Measurements from ENCODE around the gene POP4.

DNA sequence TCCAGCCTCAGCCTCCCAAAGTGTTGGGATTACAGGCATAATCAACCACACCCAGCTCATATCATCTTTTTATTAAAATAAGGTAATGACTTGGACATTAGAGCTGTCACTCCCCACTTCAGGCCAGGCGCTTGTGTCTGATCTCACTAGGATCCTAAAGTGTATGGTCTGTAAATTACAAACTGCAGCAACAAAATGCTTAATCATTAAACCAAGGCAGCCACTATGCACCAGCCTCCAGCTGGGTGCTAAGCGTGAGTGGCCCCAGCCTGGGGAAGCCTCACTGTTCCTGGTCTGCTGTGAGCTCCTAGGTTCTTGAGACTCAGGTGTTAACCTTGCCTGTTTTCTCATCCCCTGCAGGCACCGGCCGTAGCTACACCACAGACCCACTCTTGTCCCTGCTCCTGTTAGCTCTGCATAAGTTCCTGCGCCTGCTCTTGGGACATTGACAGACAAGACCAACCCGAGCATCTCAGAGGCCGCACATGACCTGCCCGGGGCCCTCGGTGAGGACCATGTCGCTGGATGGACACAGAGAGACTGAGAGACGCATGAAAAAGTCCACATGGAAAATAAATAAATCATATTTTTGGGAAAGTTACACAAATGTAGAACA lies 42.5 kb upstream of the POP4 start:
- TF ChIP-seq CREM (IDR thresholded peaks at IDR 0.05) = no peak
- no peak for TF ChIP-seq CREM (CRISPR knock-in tag; IDR thresholded peaks at IDR 0.05)
- TF ChIP-seq MEIS2 (CRISPR knock-in tag; IDR thresholded peaks at IDR 0.05) = no peak
- no peak for TF ChIP-seq ZNF629 (CRISPR knock-in tag; conservative IDR thresholded peaks at IDR 0.05)
- TF ChIP-seq POLR2A (IDR thresholded peaks at IDR 0.05; ENCODE audit: insufficient read depth in 1 of 2, low read depth in 2 of 2, low read length in 2 of 2) = no peak
- no peak for TF ChIP-seq RELA (CRISPR knock-in tag; IDR thresholded peaks at IDR 0.05)
- TF ChIP-seq, protein P1, sequence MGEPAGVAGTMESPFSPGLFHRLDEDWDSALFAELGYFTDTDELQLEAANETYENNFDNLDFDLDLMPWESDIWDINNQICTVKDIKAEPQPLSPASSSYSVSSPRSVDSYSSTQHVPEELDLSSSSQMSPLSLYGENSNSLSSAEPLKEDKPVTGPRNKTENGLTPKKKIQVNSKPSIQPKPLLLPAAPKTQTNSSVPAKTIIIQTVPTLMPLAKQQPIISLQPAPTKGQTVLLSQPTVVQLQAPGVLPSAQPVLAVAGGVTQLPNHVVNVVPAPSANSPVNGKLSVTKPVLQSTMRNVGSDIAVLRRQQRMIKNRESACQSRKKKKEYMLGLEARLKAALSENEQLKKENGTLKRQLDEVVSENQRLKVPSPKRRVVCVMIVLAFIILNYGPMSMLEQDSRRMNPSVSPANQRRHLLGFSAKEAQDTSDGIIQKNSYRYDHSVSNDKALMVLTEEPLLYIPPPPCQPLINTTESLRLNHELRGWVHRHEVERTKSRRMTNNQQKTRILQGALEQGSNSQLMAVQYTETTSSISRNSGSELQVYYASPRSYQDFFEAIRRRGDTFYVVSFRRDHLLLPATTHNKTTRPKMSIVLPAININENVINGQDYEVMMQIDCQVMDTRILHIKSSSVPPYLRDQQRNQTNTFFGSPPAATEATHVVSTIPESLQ (CRISPR knock-in tag; conservative IDR thresholded peaks at IDR 0.05) = no peak
- no peak for TF ChIP-seq ZNF468 (CRISPR knock-in tag; IDR thresholded peaks at IDR 0.05)
